Measurements from ENCODE around the gene PLA2G3. TPM values are rescaled to one million over a fixed set of nuclear protein-coding genes. Genes with fewer than 3 reads are reported as not detected.

Gene PLA2G3
- total and polyA plus RNA-seq, 2 experiments from 2014 or later, result 18.0 to 34.5 TPM

- Mint-ChIP-seq H3K27me3 (ENCODE audit: insufficient read depth, low read depth, poor library complexity) (peaks cover 20% of the 10 kb centered on the region), H3K4me3 (no peak overlapping the region), H3K36me3 (ENCODE audit: low read depth) (no peaks in the 10 kb centered on the region), H3K4me1 (peaks cover 27% of the 10 kb centered on the region), H3K27ac (no peak overlapping the region), H3K9me3 (no peaks in the 10 kb centered on the region)
- Histone ChIP-seq H3K4me3 (no peak overlapping the region), H3K79me2 (replicated peaks; ENCODE audit: insufficient read depth) (no peaks in the 10 kb centered on the region), H3K27ac (ENCODE audit: low read depth) (no peak overlapping the region), H2AFZ (no peak overlapping the region), H3K9me2 (ENCODE audit: insufficient read depth) (no peaks in the 10 kb centered on the region), H3K4me2 (no peak overlapping the region), H3K36me3 (ENCODE audit: insufficient read depth) (no peaks in the 10 kb centered on the region), H4K20me1 (replicated peaks; ENCODE audit: insufficient read depth) (no peaks in the 10 kb centered on the region), H3K4me1 (ENCODE audit: insufficient read depth) (peaks cover 17% of the 10 kb centered on the region; the same call in 1 of the 2 replicates), H3F3A (replicated peaks; ENCODE audit: low read depth) (no peaks in the 10 kb centered on the region), H3K27me3 (ENCODE audit: insufficient read depth) (no peaks in the 10 kb centered on the region)
- no peak for DNase-seq (ENCODE audit: low spot score)
- no peak for TF ChIP-seq REST (IDR thresholded peaks at IDR 0.05; ENCODE audit: unreplicated experiment)
- TF ChIP-seq CTCF (conservative IDR thresholded peaks at IDR 0.05; ENCODE audit: low read depth in 2 of 2), result no peak
- TF ChIP-seq ZNF462 (CRISPR knock-in tag; IDR thresholded peaks at IDR 0.05), result no peak
- no peak for TF ChIP-seq EZH2 (IDR thresholded peaks at IDR 0.05; ENCODE audit: low read depth, unreplicated experiment)
- TF ChIP-seq ZNF114 (CRISPR knock-in tag; IDR thresholded peaks at IDR 0.05), result no peak
- TF ChIP-seq STAT1 (IDR thresholded peaks at IDR 0.05; ENCODE audit: unreplicated experiment), result no peak
- no peak for TF ChIP-seq EZH2phosphoT487 (IDR thresholded peaks at IDR 0.05; ENCODE audit: unreplicated experiment)
- TF ChIP-seq NANOG (IDR thresholded peaks at IDR 0.05; ENCODE audit: borderline replicate concordance), result no peak
- TF ChIP-seq ZNF331 (CRISPR knock-in tag; IDR thresholded peaks at IDR 0.05; ENCODE audit: low read depth), result no peak
- no peak for TF ChIP-seq JUNB (IDR thresholded peaks at IDR 0.05; ENCODE audit: unreplicated experiment)
- TF ChIP-seq ETS1 (IDR thresholded peaks at IDR 0.05), result no peak
- TF ChIP-seq CREB1 (CRISPR knock-in tag; IDR thresholded peaks at IDR 0.05; ENCODE audit: low read depth), result no peak
- ATAC-seq, result no peak
Measured at GRCh38 chr22:31124290-31124689, 16.0 kb downstream of the PLA2G3 start.

Data from GM23338 (cell line).